Activated CD4-positive, alpha-beta T cell treated with anti-CD3 and anti-CD28 coated beads, Interleukin-2, amount 50 U/mL, for 4 hours (primary cell): ENCODE data around the gene CCDC122.
"Not testable (repeated sequence)": the region's sequence is repeated elsewhere in the genome, so short reads cannot be mapped to it uniquely, and the experiment has no call there.

Experiments used
- DNase-seq, 2 experiments: peaks; one replicate each; pipeline ENCODE4 v3.0.0-alpha.2; 2020

The CCDC122 gene

DNA sequence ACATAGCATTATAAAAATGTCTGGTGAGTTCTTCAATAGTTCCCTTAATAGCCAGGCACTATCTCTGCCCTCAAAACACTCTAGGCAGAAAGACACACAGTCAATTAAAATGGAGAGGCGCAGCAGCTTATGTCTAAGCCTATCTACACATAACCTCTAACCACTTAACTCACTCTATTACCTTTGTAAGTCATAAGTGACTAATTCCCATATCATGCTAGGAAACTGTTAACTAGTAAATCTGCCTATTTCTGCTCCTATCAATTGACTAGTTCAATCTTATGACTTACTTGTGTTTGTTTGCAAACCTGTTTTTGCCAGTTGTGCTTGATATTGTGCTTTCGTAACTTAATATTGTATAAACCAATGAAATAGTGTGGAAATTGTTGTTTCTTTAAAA lies 3.2 kb downstream of the CCDC122 start:
- DNase-seq, result no peak

DNA sequence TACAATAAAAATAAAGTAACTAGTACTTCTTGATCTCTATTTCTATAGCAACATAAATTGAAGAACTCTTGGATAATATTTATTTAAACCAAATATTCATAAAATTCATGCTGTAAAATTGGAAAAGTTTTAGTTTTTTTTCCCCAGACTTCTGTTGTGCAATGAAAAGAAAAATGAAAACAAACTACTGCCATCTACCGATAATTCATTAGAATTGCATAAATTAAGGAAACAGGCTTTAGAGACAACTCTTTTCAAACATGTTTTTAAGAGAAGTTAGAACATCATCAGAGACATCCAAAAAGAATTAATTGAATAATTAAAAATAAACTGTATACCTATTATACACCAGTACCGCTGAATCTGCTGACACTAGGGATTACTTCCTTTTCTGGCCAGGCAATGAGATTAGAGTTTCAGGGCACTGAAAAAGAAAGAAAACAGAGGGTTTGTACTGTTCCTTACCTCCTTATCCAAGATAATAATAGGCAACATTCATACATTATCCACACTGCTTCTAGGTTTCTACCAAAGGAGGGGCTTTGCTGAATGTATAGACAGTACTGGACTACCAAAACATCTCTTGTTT lies 4.9 kb downstream of the CCDC122 start:
- DNase-seq, result no peak

DNA sequence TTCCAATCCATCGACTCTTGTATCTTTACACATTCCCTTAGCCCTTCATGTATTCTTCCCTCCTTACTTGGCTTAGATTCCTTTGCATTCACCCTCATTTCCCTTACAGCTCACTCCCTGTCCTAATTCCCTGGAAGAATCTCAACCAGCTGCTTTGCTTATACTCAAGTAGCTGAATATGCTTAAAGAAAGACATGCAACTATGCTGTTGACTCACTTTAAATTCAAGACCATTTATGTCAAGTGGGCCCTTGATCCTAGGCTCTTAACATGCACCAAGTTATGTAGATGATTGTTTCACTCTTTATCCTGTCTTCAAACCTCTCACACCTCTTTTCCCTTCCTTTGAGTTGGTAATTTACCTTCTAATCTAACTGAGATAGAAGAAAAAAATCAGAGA lies 7.4 kb downstream of the CCDC122 start:
- no peak for DNase-seq

DNA sequence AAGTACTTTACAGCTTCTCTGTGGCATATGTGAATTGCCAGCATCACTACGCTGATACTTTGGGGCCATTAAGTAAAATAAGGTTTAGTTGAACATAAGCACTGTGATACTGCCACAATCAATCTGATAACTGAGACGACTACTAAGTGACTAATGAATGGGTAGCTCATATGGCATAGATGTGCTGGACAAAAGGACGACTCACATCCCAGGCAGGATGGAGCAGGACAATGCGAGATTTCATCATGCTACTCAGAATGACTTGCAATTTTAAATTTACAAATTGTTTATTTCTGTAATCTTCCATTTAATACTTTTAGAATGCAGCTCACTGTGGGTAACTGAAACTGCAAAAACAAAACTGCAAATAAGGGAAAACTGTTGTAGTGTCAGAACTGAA lies 13.6 kb downstream of the CCDC122 start:
- DNase-seq, result no peak

DNA sequence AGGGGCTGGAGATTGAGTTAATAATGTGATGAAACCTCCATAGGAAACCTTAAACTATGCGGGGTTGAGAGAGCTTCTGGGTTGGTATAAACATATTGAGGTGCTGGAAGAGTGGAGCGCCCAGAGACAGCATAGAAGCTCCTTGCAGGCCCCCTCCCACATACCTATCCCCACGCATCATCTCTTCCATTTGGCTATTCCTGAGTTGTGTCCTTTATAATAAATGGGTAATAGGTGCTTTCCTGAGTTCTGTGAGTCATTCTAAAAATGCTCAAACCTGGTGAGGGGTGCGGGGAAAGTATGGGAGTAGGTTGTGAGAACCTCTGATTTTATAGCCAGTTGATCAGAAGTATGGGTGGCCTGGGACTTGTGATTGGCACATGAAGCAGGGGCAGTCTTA lies 14.6 kb downstream of the CCDC122 start:
- DNase-seq, result no peak

DNA sequence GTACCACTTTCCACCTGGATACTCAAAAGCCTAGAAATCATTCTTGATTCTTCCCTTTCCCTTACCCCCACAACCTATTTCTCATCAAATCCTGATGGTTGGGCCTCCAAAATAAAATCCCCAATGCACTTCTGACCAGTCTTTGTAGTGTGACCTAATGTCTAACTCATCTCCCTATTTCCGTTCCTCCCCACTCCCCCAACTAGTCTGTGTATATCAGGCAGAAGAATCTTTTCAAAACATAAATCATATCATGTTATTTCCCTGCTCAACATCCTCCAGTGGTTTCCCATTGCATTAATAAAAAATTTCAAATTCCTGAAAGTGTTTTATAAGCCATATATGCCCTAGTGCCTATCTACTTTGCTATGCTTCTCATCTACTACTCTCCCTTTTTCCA lies 17.7 kb downstream of the CCDC122 start:
- DNase-seq, result no peak

DNA sequence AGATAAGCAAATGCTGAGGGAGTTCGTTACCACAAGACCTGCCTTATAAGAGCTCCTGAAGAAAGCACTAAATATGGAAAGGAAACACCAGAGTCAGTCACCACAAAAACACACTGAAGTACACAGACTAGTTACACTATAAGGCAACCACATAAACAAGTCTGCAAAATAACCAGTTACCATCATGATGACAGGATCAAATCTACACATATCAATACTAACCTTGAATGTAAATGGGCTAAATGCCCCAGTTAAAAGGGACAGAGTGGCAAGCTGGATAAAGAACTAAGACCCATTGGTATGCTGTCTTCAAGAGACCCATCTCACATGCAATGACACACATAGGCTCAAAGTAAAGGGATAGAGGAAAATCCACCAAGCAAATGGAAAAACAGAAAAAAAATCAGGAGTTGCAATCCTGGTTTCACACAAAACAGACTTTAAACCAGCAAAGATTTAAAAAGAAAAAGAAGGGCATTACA lies 26.6 kb downstream of the CCDC122 start:
- no peak for DNase-seq

DNA sequence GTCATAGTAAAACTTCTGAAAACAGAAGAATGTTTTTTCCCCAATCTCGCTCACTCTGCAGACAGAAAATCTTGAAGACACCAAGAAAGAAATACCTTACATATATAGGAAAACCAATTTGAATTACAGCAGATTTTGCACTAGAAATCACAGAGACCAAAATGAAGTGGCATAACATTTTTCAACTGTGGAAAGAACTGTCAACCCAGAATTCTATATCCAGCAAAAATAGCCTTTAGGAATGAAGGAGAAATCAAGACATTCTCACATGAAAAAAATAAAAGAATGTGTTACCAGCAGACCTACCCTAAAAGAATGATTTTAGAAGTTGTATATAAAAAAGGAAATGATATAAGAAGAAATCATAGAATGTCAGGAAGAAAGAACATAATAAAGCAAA lies 28.7 kb downstream of the CCDC122 start:
- no peak for DNase-seq

DNA sequence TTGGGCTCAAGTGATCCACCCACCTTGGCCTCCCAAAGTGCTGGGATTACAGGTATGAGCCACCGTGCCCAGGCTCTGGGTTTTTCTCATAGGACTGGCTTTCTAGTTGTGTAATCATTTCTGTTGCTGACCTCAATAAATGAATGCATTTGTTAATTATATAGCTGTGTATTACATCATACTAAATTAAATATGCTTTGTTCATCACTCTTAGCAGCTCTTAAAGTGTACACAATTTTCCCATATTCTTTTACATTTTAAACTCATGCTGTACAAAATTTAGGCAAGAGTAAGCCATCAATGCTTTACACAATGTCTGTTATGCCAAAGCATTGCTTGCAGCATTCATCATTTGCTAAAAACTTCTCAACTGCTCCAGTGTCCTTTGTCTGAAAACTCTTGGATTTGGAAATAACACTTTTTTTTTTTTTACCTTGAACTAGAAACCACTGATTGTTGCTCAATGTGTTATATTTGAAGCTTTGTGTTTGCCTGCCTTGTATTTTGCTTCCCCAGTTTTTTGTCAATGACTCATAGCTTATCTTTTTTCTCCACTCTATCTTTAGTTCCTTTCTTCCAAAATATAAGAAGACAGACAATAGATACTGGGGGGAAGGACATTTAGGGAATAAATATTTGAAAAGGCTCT lies 31.4 kb downstream of the CCDC122 start:
- DNase-seq, result no peak

DNA sequence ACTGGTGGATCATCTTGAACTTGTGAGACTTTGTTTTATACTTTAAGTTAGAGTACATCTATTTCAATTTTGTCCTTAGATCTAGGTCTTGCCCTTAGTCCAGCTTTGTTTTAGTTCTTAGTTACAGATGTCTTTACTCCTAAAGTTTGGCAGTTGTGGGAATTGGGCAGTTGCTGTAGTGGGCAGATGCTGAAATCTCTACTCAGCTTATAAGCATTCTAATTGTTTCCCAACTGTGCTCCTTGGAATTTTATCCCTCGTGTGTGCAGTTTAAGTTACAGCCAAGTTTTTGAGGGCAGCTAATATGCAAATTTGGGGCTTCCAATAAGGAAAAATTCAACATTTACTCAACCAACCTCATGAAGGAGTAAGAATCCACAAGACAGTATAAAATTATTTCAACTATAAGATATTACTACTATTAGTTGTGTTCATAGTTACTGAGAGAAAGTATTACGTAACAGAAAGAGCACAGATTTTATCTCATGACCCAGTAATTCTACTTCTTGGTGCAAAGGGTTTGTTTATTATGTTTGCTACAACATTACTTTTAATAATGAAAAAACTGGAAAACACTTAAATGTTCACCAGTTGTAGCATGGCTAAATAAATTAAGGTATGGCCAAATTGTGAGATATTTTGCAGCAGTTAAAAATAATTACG lies 32.9 kb downstream of the CCDC122 start:
- no peak for DNase-seq

DNA sequence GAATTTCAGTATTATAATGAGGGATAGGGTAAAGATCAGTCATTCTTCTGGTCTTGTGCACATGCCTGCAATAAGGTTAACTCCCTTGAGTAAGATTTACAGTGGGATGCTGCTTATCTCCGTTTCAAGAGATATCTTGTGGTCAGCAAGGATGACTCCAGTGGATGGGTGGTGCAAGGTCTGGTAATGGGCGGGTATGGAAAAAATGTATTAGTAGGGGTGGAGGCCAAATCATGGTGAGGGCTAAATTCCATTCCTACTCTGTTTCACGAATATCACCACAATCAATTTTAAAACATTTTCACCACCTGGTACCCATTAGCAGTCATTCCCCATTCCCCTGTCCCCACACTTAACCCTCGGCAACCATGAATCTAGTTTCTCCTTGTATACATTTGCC lies 40.6 kb downstream of the CCDC122 start:
- no peak for DNase-seq

DNA sequence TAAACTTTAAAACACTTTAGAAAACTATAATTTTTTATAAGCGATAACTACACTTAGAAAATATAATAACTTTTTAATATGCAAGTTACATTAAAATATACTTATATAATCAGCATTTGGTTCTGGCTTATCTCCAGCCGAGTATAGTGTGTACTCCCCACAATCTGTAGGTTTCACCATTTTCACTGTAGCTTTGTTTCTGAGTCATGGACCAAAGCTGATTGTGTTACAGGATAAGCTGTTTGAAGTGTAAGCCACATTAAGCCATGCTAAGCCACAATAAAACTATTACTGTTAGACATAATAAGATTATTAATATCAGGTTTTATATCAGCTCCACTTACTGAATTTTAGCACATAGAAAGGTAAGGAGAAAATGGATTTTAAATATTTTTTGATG lies 43.8 kb downstream of the CCDC122 start:
- DNase-seq, result no peak

DNA sequence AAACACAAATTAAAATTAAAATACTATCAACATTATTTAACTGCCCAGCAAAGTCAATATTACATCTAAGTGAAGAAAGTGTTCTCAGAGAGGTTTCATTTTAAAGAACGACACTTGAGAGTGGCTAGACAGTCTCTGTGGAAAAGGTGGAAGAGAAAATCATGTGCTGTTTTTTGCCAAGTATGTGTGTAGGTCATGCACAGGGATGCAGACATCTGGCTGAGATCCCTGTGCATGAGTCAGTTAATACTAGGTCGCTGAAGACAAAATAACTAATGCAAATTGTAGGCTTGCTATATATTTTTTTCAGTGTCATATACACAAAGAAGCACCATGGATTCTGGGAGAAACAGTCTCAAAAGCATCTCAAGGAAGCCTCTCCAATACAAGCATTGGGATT lies 48.5 kb downstream of the CCDC122 start:
- no peak for DNase-seq

DNA sequence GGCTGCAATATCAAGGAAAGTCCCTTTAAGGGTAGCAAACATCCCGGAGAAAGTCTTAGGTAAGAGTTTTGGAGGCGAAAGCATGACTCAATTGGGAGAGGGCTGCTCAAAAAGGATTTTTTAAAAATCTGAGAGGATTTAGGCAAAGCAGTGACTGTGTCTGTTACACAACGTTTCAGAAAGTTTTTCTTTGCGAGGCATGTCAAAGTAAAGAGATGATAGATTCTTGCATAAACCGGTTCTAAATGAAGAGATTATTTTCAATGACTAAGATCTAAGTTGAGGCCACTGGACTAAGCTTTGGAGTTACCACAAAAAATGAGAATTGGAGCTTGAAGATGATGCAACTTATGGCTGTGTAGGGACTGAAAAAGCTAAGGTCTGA lies 49.1 kb downstream of the CCDC122 start:
- DNase-seq, result no peak

DNA sequence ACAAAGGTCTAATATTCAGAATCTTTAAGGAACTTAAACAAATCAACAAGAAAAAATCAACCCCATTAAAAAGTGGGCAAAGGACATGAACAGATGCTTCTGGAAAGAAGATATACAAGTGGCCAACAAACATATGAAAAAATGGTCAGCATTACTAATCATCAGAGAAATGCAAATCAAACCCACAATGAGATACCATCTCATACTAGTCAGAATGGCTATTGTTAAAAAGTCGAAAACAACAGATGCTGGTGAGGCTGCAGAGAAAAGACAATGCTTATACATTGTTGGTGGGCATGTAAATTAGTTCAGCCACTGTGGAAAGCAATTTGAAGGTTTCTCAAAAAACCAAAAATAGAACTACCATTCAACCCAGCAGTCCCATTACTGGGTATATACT lies 54.9 kb downstream of the CCDC122 start:
- DNase-seq, result not testable (repeated sequence)

DNA sequence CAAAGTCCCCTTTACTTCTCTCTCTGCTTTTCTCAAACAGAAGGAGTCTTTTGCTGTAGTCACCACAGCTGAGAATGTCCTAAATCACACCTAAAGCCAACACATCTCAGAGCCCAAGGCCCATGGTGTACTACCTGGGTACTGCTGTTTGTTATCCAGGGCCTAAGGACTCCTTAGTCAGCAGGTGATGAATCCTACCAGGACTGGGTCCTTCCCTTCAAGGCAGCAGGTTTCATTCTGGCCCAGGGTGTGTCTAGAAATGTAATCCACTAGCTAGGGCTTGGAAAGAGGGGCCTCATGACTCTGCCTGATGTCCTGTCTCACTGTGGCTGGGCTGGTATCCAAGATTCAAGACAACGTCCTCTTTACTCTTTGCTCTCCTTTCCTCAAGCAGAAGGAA lies 56.6 kb downstream of the CCDC122 start:
- no peak for DNase-seq

DNA sequence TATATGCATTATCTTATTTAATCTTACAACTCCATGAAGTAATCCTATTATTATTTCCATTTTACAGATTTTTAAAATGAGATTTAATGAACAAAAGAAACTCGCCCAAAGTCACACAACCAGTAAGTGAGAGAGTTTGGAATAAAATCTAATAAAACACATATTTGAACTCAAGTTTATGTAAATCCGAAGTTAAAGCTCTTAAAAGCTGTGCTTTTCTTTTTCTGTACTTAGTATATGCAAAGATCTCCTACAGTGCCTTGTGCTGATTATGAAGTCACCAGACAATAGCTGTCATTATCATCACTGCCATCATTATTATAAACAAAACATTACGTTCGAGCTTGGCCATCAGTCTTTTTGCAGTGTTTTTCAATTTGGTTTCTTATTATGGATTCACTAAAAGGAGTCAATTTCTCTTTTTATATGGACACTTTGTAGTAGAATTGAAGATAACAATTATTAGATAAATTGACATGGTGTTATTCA lies 63.1 kb downstream of the CCDC122 start:
- no peak for DNase-seq

DNA sequence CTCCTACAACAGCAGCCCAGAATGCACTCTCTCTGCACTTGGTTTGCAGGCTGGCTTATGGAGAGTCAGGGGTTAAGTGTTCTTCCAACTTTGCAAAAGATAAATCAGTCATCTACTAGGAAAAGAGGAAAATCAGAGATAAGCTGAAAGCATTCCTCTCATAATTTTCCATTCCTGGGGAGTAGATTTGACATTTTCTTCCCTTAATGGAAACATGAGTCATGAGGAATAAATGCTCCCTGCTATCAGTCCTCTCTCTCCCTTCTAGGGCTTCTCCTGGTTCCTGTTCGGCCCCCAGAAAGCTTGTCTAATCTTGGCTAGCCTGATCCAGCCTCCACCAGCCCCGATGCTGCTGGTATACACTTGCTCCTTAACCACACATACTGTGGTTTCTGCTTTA lies 64.3 kb downstream of the CCDC122 start:
- DNase-seq, result no peak

DNA sequence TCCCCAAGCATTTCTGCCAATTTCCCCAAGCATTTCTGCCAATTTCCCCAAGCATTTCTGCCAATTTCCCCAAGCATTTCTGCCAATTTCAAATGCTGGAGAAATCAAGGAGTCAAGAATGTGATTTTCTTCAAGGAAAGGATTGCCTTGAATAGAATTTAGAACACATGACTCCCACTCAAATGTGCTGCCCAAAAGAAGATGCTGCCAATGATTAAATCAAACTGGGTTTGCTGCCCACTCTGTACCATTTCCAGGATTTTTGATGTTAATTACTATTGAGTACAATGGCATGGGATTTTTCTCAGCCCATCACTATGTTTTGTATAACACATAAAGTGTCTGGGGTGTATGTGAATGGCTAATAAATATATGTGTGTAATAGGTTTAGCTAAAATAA lies 70.9 kb downstream of the CCDC122 start:
- DNase-seq, result no peak

DNA sequence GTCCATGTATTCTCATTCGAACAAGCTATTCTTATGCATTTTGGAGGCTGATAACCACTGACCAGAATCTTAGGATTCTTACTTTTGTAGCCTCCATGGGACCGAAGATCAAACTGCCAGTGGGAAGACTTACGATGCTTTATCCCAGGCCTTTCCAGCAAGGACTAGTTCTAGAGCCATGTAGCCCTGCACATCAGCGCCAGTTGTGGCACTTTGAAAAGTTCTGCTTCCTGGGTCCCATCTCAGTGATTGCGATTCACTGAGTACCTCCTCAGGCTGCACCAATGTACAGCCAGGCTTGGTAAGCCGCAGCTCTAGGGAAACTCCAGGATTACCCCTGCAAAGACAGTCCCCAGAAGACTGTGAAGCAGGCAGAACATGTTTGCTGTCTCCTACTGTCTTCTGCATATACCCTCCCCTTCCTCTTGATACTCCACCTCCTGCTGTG lies 73.8 kb downstream of the CCDC122 start:
- no peak for DNase-seq

DNA sequence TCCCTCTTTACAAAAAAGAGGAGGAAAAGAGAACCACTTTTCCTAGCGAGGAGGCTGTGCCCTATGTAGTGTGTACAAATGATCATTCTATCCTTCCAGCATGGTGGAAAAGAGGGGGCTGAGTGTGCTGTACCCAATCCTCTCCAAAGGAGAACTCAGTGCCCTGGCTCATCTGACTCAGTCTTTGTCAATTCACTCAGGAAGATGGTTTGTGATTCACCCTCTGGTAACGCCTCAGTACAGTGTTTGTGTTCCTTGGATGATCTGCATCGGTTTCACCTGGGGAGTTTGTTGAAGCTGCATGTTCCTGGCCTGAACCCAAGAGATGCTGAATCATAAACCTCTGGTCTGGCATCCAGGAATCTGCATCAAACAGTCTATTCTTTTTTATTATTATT lies 74.5 kb downstream of the CCDC122 start:
- no peak for DNase-seq

DNA sequence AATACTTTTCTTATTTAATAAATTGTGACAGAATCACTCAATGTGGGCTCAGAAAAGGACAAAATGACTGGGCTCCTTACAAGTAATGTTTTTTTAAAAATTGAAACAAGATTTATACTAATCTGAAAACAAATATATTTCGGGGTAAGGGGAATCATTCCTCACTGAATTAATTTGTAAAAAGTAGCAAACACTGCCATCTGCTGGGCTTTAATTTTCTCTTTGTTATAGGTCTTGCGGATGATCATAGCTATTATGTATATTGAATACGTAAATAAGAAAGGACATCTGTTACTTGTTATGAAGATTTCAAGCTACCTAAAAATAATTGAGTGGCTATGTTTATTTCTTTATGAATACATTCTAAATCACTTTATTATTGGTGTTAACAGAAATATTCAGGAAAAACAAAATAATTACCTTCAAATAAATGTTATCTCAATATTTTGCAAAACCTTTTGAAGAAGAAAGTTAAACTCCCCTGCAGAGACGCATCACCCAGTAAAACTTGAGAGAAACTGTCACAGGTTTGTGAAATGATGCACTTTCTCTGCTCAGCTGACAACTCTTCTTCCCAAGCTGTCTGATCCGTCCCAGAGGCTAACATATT lies 75.0 kb downstream of the CCDC122 start:
- no peak for DNase-seq

DNA sequence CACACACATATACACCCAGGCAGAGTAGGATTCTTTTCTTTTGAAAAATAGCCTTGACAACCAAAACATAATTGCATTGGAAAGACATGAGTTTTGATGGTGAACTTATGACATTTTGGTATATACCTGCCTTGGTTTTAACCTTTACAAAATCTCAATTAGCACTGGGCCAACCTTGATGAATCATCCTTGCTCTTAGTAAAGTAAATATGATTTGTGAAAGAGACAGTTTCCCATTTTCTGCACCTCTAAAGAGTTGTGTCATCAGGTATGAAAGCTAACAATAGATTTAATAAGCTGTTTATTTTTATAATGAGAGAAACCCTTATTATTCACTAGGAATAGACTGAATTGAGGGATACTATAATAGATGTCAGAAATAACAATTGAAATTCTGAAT lies 77.0 kb downstream of the CCDC122 start:
- DNase-seq, result no peak

DNA sequence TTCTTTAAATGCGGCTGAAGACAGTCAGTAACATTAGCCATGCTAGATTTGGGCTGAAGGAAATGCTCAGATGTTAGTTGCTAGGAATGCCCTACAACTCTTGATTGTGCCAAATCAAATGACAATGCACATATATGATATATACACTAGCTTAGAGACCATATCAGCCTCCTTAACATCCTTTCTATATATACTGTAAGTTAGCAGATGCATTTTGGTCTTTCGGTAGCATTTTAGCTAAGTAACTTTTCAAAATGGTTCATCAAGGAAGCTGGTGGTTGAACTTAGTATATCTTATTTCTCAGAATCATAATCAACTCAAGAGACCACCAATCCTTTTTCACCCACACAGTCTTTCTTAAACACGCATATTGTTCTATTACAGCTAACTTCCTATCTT lies 78.7 kb downstream of the CCDC122 start:
- DNase-seq, result no peak
